Activated naive CD8-positive, alpha-beta T cell treated with anti-CD3 and anti-CD28 coated beads, Interleukin-2, amount 50 U/mL, for 24 hours (primary cell): Measurements from ENCODE around the gene NHLRC2.

ENCODE experiments used
- ATAC-seq: fragments of 150-1000 bp; cut with Tn5 transposase; one replicate; pipeline ENCODE4 v1.10.0; 2021
- DNase-seq: peaks from one replicate; pipeline ENCODE4 v3.0.0; 2021
- H3K27ac Mint-ChIP-seq: one replicate; pipeline ENCODE4 v1.8.0; 2021; ENCODE audit warnings: mild to moderate bottlenecking, mixed read lengths
- H3K27me3 Mint-ChIP-seq: one replicate; pipeline ENCODE4 v1.8.0; 2021; ENCODE audit warnings: mixed read lengths
- H3K36me3 Mint-ChIP-seq: one replicate; pipeline ENCODE4 v1.8.0; 2021; ENCODE audit warnings: low read depth, mixed read lengths
- H3K4me1 Mint-ChIP-seq: one replicate; pipeline ENCODE4 v1.8.0; 2021; ENCODE audit warnings: mixed read lengths
- H3K4me3 Mint-ChIP-seq: one replicate; pipeline ENCODE4 v1.8.0; 2021; ENCODE audit warnings: mild to moderate bottlenecking, moderate library complexity, mixed read lengths
- H3K9me3 Mint-ChIP-seq: one replicate; pipeline ENCODE4 v1.8.0; 2021; ENCODE audit warnings: mixed read lengths

The NHLRC2 gene

DNA sequence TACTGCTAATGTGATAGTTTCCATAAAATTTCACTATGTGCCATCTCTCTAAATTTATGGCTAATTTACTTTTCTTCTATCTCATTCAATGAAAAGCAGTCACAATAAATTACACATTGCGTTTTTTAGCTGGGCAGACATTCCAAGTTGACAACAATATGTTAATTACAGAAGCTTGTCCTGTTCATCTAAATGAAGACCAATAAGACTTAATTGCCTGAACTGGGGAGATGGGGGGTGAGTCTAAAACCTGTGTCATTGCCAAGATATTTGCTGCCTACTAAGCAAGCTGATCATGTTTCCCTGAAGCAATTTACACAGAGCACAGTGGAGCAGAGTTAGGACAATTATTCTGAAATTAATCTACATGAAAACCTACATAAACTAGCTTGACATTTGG, 99.9 kb downstream of the NHLRC2 start:
- Mint-ChIP-seq H3K36me3 (no peaks in the 10 kb centered on the region), H3K4me3 (no peak overlapping the region), H3K27ac (no peak overlapping the region), H3K9me3 (no peaks in the 10 kb centered on the region), H3K4me1 (peaks cover 14% of the 10 kb centered on the region), H3K27me3 (peaks cover 21% of the 10 kb centered on the region)
- ATAC-seq, result no peak
- DNase-seq, result no peak

DNA sequence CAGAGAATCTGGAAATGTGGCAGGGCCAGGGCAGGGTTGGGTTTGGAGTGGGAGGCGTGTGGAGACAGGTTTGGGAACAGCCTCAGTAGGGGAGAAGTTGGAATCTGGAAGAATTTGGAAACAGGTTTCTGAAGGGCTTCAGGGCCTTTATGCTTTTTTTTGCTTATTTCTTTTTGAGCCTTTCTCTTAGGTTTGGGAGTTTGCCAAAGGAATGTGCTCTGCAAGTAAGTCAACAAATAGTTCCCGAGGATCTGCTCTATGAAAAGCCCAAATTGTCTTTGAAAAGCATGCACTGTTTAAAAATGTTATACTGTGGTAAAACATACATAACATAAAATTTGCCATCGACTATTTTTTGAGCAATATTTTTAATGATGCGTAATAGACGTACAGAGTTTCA, 102.6 kb downstream of the NHLRC2 start:
- ATAC-seq, result no peak
- Mint-ChIP-seq H3K27me3 (peaks cover 24% of the 10 kb centered on the region), H3K9me3 (no peaks in the 10 kb centered on the region), H3K4me1 (peaks cover 39% of the 10 kb centered on the region), H3K4me3 (no peak overlapping the region), H3K36me3 (no peaks in the 10 kb centered on the region), H3K27ac (no peak overlapping the region)
- DNase-seq, result no peak

GRCh38 chr10:113958631-113959382, 104.3 kb downstream of the NHLRC2 start:
- Mint-ChIP-seq H3K4me1 (peaks cover 42% of the 10 kb centered on the region), H3K36me3 (peaks cover 2% of the 10 kb centered on the region), H3K9me3 (peaks cover 7% of the 10 kb centered on the region), H3K27ac (peak overlapping the region; percentile 77), H3K27me3 (peaks cover 27% of the 10 kb centered on the region), H3K4me3 (no peak overlapping the region)
- ATAC-seq (peak; percentile 44), DNase-seq (peak; percentile 20)

DNA sequence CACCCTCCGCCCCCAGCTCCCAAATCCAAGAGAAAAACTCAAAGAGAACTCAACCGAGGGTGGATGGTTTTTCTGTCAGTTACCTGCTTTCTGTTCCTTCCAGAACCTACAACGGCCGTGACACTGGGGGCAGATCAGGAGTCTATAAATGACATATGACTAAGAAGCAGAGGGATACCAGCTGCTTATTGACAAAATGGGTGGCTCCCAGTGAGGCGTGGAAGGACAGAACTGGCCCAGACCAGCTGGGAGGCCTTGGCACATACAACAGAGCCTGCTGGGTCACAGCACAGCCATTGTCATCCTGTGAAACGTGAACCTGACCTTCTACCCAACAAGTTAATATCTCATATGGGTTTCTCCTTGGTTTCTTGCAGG, 104.9 kb downstream of the NHLRC2 start:
- Mint-ChIP-seq H3K36me3 (peaks cover 2% of the 10 kb centered on the region), H3K27ac (no peak overlapping the region), H3K27me3 (peaks cover 27% of the 10 kb centered on the region), H3K9me3 (peaks cover 11% of the 10 kb centered on the region), H3K4me1 (peaks cover 42% of the 10 kb centered on the region), H3K4me3 (no peak overlapping the region)
- DNase-seq (no peak), ATAC-seq (no peak)

DNA sequence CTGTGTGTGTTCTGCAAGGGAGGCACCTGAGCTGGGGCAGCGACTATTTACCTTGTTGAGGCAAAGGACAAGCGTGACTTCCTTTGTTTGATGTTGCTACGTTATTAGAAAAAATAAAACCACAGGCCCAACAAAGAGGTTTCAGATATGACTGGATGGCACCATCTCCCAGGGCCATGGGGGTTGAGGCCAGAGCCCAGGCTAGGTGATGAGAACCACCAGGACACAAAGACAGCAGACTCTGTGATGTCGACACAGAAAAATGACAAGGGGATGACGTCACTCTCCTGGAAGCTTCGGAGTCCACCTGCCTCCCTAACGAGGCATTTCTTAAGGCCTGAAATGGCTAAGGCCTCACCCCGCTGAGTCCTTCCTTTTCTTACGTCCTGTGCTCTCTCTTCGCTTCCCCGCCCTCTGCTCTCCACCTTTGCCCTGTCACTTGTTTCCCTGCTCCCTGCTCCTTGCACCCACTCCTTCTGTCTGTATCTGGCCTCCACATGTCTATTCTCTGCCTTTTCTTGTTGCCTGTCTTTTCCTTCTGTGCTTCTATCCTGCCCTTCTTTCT, 106.2 kb downstream of the NHLRC2 start:
- Mint-ChIP-seq H3K4me1 (peaks cover 42% of the 10 kb centered on the region), H3K27me3 (peaks cover 27% of the 10 kb centered on the region), H3K36me3 (peaks cover 2% of the 10 kb centered on the region), H3K4me3 (no peak overlapping the region), H3K27ac (no peak overlapping the region), H3K9me3 (peaks cover 11% of the 10 kb centered on the region)
- ATAC-seq, result peak; percentile 16
- DNase-seq, result no peak

DNA sequence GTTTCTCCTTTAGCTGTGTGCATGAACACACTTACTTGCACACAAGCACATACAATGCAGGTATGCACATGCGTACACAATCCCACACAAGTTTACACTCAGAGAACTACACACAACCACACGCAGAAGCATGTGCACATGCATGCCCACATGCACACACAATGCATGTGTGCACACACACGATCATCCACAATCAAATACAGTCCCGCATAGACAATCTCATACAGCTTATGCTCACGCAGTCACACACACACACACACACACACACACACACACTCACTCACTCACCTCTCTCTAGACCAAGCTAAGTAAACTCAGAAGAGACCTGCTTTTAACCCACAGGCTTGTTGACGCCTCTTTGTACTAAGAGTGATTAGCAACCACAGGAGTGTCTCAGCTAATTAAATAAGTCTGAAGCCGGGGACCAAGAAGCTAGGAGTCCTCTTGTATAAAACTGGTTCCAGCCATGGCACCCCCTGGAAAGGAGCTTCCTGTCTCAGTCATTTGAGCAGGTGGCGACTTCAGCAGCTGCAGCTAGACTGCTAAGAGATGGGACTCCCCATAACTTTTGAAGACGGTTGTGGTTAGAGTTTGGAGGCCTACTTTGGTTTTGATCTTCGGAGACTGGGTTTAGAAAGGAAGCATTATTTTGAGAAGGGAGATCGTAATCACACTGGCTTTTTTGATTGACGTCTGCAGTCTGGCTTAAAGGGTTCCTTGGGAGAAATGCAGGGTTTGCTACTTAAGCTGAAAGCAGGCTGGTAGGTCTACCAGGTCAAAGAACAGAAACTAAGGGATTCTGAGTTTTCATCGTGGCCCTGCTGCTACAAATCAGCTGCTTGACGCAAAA, 106.9 kb downstream of the NHLRC2 start:
- Mint-ChIP-seq H3K4me3 (peak overlapping the region; percentile 6), H3K36me3 (peaks cover 2% of the 10 kb centered on the region), H3K27ac (peak overlapping the region; percentile 43), H3K4me1 (peaks cover 42% of the 10 kb centered on the region), H3K27me3 (peaks cover 22% of the 10 kb centered on the region), H3K9me3 (peaks cover 11% of the 10 kb centered on the region)
- DNase-seq (peak; percentile 23), ATAC-seq (peak; percentile 88)

- H3K4me1 Mint-ChIP-seq, result peaks cover 22% of the 10 kb centered on the region
- H3K36me3 Mint-ChIP-seq, result peaks cover 4% of the 10 kb centered on the region
- H3K27me3 Mint-ChIP-seq, result peaks cover 14% of the 10 kb centered on the region
- ATAC-seq (no peak), DNase-seq (no peak)
- no peak overlapping the region for H3K27ac Mint-ChIP-seq
- no peak overlapping the region for H3K4me3 Mint-ChIP-seq
- H3K9me3 Mint-ChIP-seq, result peaks cover 26% of the 10 kb centered on the region
These were observed 110.6 kb downstream of the NHLRC2 start for GRCh38 chr10:113965077-113965476.

DNA sequence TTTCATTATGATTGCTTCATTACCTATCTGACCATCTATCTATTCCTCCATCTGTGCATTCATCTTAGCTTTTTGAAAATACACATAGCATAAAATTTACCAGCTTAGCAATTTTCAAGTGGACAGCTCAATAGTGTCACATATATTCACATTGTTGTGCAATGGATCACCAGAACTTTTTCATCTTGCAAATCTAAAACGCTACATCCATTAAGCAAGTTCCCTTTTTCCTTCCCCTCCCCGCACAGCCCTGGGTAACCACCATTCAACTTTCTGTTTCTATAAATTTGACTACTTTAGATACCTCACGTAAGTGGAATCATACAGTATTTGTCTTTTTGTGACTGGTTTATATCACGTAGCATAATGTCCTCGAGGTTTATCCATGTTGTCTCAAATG, 111.2 kb downstream of the NHLRC2 start:
- peaks cover 11% of the 10 kb centered on the region for H3K27me3 Mint-ChIP-seq
- peaks cover 29% of the 10 kb centered on the region for H3K9me3 Mint-ChIP-seq
- no peak for DNase-seq
- H3K36me3 Mint-ChIP-seq, result peaks cover 4% of the 10 kb centered on the region
- H3K27ac Mint-ChIP-seq, result no peak overlapping the region
- H3K4me3 Mint-ChIP-seq, result no peak overlapping the region
- H3K4me1 Mint-ChIP-seq, result peaks cover 16% of the 10 kb centered on the region
- no peak for ATAC-seq
